HS-27A (cell line): Measurements from ENCODE around the gene ZBTB16.

Experiments used
- DNase-seq: peaks from one replicate; pipeline ENCODE4 v3.0.0-alpha.2; 2012; ENCODE audit warnings: low read depth, missing footprints

ZBTB16 gene

DNA sequence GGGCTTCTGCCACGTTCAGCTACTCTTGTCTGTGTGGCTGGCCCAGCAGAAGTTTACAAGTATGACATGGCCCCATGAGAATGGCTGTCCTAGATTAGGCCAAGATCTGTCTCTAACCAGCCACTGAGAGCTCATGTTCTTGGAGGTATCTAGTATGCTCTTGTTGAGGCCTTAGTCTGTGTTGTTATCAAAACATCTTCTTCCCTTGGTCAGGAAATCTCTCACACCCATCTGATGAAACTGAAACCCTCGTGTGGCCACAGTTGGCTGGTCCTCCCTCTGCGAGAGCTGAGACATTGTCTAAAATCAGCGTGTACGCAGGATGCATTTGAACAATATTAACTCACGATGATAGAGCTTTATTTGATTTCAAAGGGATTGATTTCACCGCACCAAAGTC lies 127.7 kb downstream of the ZBTB16 start:
- DNase-seq: no peak

DNA sequence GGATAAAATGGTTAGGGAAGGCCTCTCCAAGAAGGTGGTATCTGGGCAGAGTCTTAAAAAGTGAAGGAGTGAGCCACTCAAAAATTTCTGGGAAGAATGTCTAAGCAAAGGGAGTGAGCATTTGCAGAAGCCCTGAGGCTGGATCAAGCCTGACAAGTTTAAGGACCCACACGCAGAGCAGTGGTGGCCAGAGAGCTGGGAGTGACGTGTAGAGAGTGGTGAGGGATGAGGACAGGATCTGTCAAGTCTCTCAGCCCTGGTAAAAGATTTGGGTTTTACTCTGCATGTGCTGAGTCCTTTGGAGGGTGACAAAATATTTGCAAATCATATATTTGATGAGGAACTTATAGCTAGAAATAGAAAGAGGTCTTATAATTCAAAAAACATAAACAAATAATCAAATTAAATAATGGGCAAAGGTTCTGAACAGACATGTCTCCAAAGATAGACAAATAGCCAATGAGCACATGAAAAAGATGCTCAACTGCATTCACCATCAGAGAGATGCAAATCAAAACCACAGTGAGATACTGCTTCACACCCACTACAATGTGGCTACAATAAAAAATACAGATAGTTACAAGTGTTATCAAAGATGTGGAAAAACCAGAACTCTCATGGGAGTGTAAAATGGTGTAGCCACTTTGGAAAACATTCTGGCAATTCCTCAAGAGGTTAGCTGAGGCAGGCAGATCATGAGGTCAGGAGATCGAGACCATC lies 129.5 kb downstream of the ZBTB16 start:
- no peak for DNase-seq

DNA sequence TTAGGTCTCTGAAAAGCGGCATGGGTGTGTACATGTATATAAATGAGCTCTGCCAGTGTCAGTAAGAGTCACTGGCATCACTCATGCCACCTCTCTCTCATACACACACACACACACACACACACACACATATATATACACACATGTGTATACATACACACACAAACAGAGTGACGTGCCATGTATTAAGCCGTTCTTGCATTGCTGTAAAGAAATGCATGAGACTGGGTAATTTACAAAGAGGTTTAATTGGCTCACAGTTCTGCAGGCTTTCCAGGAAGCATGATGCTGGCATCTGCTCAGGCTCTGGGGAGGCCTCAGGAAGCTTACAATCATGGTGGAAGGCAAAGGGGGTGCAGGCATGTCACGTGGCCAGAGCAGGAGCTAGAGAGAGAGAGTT lies 131.1 kb downstream of the ZBTB16 start:
- no peak for DNase-seq

DNA sequence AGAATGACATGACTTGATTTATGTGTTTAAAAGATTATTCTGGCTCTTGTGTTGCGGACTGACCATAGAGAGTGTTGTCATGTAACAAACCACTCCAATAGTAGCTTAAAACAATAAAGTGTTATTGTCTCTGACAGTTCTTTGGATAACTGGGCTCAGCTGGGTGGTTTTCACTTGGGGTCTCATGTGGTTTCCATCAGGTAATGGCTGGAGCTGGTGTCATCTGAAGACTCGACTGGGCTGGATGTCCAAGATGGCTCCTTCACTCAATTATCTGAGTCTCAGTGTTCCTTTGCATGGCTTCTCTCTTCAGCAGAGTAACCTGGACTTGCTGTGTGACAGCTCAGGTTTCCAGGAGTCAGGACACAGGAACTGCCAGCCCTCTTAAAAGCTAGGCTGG lies 132.4 kb downstream of the ZBTB16 start:
- DNase-seq: no peak

DNA sequence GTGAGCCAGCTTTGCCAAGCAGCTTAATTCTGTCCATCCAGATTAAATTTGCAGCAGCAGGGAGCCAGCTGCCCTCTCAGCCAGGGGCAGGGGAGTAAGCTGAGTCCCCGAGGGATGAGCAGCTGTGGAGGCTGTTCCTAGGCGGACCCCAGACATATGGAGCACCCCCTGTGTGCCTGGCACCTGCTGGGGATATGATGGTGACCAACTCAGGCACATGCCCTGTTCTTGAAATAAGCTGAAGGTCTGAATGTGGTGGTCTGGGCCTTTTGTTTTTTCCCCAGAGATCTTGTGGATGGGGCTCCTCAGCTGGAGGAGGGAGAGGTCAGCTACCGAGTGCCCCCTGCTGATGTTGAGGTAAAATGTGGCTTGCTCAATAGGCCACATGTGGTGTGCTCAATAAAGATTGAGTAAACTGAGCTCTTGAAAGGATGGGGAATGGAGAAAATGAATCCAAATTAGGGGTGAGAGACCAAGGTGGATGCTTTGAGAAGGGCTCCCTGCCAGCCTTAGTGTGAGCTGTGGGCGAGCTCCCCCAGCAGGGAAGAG lies 133.4 kb downstream of the ZBTB16 start:
- DNase-seq: no peak

DNA sequence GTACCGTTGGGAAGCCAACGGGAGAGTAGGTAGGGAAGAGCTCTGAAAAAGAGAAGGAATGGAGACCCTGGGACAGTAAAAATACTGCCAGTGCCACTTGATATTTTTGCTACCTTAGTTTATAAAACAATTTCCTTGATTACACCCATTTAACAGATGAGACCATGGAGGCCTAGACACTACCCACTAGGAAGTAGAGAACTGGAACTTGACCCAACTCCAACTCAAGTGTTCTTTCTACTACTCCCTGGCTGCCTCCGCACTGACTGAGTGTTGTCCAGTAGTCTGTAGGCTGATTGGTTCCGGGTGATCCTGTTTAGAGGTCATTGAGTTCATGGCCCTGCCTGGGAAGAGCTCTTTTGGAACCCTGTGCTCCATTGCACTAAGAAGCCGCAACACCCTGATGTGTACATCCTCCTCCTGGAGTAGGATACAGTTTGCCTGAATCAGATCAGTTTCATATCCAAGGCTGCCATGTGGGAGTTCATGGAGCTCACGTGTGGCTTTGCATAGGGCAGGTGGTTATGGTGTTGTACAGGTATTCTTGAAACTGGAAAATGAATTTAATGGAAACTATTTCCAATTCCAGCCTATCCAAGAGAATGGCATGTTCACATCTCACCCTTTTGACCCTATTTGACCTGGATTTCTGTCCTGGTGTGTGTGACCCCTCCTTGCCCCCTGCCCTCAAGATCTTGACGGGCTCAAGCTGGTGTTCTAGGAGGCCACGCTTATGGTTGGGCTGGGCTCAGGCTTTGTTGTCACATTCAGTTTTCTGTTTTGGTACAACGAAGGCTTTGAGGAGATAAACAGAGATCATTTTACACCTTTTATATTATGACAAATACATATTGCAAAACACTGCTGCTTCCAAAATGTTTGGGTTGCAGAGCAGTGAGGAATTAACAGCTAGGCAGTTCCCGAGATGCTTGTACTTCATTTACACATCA lies 134.5 kb downstream of the ZBTB16 start:
- DNase-seq: no peak

DNA sequence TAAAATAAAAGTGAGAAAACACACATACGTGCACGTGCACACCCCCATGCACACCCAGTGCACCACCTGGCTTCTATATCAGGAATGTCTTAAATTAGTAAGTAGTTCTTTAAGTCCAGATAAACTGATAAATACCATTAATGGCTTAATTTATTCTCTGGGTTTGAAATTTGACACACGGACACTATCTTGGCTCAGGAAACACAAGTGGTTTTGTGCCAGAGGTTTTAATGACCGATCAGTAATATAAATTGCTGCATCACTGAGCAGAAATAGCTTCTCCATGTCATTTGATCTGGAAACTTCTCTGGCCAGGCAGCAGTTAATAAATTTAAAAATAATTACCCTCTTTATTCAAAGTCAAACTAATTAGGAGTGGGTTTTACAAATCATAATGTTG lies 135.2 kb downstream of the ZBTB16 start:
- DNase-seq: no peak

DNA sequence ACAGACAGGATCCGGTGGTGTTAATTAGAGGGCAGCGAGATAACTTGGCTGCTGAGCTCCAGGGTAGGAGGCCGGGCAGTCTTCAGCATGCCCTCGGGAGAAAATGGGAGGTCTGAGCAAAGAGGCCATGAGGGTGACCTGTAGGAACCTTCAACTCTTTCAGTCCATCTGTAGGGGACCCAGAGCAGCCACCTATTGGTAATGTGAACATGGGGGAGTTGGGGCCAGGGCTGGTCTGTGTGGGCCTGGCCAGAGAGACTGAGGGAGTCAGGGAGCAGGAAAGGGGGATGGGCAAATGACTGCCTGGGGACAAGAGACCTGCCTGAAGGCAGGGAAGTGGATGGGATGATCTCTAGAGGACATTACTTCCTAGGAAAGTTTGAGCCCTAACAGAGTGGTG lies 135.6 kb downstream of the ZBTB16 start:
- DNase-seq: no peak

DNA sequence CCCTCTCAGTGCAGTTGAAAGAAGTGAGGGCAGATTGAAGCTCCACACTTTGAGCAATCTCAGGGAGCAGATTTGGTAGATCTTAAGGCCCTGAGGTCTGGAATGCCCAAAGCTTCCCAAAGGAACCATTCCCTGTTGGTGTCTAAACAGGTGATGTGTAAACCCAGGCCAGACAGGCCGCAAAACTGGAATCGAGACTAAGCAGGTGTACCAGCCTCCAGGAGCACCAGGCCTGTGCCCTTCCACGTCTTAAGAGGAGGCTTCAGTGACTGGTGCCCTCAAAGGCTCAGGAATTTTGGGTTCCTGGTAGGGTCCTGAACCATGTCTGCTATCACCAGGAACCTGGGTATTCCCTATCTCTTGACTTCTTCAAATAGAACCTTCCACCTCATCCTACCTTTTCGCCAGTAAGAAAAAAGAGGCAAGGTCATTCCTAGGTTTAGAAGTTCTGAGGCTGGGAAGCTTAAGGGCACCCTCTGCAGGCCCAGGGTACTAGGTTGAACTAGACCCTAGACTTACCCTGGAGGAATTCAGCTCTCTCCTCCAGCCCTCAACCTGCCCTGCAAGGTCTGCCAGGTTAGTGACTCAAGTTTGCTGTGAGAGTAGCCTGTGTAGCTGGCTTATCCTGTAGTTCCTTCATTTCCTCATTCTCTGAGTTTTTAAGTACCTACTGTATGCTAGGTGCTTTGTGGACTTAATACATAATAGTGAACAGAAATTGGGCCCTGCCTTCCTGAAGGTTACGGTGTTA lies 136.6 kb downstream of the ZBTB16 start:
- DNase-seq: no peak

DNA sequence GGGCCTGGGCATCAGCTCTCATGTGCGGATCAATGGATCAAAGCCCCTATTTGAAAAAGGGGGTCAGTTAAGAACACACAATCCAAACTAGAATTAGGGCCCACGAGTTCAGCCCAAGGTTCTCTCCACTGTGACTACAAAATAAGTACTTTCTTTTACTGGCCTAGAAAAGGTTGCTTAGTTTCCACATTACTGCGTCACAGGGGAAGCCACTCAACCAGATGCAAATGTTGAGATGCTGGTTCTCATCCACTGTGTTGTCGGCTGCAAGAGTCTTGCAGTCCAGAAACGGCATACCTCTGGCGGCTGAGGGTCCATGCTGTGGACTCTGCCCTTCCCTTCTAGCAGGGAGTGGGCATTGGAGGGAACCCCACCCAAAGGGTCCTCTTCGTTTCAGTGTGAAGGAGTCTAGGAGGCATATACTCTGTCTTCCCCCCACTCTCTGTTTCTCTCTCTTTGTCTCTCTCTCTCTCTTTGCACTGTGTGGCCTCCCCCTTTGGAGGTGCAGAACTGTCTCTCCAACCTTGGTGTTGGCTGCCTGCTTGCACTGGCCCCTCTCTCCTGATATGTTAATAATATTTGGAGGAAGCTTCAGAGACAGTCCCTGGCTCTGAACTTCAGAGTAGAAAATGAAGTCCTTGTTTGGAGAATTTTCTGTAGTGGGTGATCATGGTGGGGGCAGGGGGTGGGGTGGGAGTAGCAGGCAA lies 137.6 kb downstream of the ZBTB16 start:
- no peak for DNase-seq

DNA sequence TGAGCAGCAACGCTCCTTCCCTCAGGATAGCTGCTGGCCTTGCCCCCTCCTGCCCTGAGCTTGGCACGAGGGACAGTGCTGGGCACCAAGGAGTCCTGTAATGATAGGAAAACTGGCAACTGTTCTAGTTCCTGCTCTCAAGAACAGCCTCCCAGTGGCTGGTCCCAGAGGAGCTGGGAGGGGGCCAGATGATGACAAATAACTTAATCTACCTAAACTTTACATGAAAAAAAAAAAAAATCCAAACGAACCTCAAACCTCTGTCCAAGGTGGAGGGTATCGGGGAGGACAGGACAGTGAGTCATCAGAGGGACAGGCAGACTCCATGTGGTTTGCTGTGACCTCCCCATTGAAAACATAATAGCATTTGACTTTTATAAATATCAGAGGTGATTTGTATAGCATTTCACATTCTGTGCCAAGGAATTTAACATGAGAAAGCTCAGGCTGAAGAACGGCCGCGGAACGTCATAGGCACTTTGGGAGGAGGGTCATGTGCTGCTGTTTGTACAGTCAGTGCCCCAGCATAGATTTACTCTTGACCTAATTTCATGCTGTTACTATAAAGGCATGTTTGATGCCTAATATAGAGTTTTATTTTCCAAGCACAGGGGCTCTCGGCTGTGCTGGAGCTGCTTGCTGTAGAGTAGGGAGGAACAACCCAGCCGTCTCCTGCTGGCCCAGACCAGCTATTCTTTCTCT lies 138.4 kb downstream of the ZBTB16 start:
- DNase-seq: no peak

DNA sequence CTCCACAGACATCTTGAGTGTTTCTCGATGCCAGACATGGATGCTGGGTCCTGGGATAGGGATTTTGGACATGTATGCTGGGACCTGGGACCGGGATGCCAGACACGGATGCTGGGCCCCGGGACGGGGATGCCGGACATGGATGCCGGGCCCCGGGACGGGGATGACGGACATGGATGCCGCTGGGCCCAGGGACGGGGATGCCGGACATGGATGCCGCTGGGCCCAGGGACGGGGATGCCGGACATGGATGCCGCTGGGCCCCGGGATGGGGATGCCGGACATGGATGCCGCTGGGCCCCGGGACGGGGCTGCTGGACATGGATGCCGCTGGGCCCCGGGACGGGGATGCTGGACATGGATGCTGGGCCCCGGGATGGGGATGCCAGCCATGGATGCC lies 139.5 kb downstream of the ZBTB16 start:
- DNase-seq: no peak

DNA sequence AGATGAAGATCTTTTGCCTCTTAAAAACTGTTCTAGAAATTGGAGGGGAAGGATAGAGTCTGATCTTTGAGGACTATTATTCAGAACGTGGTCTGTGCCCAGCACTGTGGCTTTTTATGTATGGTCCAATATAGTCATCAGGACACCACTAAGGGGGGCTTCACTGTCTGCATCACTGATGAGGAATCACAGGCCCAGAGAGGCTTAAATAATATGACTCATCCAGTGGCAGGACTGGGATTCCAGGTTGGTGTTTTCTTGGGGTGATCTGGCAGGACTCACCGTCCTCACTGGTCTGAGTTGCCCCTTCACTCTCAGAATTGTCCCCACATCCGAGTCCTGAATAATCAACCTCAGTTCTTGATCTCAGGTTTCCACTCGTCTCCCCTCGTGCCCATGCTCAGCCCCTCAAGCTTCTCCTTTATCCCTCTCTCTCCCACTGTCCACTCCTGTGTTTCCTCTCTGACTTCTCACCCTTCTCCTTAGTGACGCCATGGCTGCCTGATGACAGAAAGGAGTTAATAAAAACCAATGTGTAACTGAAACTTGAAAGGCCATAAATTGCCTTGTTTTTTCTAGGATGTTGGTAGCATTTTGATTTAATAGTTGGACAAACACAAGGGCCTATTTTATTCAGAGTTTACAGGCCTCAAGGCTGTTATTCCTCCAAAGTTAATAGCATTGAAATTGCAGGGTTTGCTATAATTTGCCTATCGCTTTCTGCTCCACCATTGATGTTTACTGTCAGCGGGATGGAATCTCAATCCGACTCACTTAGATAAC lies 141.0 kb downstream of the ZBTB16 start:
- no peak for DNase-seq

DNA sequence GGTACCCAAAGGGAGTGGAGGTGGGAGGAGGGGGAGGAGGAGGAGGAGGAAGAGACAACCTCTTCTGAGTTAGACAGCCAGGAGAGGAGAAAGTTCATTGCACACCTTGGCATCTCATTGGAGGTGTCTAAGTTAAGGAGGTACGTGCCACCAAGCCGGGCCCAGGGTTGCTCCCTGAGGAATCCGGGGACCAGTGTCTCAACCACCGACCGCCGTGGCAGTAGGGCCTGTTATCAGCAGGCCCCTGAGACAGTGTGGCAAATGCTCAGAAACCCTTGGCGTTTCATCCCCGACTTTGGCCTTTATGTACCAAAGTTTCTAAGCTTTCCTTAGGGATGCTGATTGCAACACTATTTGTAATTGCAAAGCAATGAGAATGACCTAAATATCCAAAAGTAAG lies 141.7 kb downstream of the ZBTB16 start:
- DNase-seq: no peak

DNA sequence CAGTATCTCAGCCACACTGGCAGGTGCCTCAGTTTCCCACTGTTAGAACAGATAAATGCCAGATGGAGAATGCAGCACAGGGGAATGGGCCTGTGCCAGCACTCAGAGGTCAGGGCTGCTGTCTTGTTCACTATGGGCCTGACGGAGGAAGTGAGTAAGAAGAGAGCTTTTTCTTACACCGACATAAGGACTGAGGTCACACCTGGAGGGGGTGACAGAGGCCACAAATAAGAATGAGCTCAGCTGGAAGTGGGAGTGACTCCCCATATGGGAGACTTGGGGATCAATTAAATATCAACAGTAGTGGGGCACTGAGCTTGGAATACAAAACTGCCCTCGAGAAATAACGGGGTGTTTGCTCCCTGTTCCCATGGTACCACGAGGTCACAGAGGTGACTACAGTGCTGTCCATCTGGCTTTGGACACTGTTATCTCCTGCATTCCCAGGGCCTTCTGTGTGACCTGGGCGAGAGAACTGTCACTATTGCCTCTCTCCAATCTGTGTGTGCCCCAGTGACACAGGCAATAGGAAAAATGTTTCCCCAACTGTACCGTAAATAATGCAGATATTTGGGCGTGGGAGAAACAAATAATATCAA lies 142.6 kb downstream of the ZBTB16 start:
- no peak for DNase-seq

DNA sequence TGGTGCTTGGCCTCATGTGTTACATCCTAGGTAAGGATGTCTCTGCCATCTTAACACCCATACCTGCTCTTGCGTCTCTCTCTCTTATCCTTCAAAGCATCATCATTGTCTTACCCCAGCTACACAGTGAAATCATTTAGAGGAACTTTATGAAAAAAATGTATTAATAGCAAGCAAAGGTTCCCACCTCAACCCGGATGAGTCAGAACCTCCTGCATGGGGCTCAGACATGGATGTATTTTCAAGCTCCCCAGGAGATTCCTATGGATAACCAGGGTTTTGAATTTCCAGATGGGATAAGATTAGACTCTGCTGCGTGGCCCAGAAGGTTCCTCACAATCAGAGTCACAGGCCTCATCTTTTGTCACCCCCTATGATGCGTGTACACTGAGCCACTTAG lies 147.6 kb downstream of the ZBTB16 start:
- DNase-seq: no peak

DNA sequence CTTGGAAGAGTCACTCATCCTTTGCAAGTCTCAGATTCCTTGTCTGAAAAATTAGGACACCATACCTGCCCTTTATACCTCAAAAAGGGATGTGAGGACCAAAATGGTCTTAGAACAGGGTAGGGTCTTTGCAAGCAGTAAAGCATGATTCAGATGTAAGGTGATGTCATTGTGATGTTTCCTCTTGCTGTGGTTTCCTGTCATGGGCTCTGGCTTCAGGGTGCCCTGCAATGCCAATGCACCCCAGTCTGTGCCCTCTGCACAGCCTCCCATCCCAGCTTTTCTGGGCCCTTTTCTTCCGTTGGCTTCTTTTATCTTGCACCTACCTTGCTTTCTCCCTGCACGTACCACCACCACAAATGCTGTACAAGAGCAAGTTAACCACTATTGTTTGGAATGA lies 148.9 kb downstream of the ZBTB16 start:
- no peak for DNase-seq

DNA sequence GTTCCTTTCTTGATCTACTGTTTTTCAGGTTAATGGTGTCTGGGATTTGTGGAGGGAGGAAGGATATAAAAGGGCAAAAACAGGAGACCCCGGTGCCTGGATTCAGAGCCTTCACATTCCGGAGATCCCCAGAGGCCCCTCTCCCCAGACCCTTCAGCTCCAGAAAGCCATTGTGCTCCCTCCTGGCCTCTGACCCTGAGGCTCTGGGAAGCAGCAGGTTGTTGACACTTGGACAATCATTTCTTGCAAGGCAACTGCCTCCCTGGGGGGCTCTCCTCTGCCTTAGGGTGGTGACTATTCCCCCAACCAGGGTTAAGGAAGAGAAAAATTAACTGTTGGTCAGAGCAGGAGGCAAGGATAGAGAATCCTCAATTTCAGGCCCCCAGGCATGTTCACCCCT lies 149.8 kb downstream of the ZBTB16 start:
- DNase-seq: no peak

DNA sequence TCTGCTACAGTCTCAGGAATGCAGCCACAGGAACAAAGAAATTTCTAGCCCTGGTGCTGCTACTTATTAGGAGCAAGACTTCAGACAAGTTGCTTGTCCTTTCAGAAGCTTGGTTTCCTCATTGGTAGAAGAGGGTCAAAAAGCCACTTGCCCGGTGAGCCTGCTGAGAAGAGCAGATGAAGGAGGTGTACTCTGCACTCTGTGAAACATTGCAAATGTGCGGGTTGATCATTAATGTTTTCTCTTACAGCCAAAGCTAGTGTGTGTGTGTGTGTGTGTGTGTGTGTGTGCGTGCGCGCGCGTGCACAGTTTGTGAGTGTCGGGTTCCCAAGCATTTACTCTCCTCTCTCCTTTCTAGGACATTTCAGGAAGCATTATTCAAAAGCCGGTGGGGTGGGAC lies 150.4 kb downstream of the ZBTB16 start:
- DNase-seq: no peak
